HG02610 (cell line): ENCODE measurements around the gene RBFOX1.

Experiments used
- ATAC-seq: cut with Tn5 transposase; IDR thresholded peaks from one replicate; pipeline ENCODE4 v1.9.1; 2021; ENCODE audit warnings: mild to moderate bottlenecking, moderate library complexity; ENCODE audit not compliant: unreplicated experiment

RBFOX1 gene

DNA sequence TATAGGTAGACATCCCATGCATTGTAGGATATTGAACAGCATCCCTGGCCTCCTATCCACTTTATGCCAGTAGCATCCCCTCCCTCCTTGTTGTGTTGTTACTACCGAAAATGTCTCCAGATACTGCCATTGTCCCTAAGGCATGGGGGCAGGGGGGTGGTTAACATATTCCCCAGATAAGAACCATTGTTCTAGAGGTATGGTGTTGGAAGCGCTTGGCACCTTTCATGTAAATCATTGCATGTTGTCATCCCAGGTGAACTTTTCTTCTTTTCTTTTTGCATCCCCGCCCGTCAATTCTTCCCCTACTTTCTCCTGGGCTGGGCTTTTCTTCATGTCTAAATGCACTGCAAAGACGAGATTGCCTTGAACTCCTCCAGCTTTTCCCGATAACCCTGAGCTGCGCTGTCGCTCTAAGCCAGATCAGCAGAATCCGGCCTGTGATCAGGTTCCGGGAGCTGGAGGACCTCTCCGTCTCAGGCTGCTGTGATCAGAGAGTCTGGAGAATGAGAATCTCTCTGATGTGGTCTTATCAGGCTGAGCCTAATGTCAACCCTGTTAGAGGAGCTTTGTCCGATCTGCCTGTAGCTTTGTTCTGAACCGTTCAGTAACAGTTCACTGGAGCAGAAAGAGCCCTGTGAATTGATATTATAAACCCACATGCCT is 76.2 kb downstream of the RBFOX1 start:
- ATAC-seq: no peak

DNA sequence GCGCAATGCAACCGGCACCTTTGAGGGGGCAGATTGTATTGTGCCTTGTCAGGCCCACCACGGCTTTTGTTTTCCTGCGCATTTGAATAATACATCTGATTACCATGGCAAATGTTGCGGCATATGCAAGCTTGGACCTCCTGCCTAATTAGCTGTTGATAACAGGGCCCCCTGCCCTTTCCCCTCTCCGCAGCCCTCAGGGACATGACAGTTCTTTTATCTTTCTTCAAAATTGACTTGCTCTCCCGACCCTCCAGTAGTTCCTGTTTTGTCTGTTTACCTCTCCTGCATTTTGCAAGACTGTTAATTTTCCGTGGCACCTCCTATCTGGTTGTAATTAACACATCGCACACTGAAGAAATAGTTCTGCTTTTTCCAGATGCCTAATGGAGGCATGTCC is 86.8 kb downstream of the RBFOX1 start:
- no peak for ATAC-seq

DNA sequence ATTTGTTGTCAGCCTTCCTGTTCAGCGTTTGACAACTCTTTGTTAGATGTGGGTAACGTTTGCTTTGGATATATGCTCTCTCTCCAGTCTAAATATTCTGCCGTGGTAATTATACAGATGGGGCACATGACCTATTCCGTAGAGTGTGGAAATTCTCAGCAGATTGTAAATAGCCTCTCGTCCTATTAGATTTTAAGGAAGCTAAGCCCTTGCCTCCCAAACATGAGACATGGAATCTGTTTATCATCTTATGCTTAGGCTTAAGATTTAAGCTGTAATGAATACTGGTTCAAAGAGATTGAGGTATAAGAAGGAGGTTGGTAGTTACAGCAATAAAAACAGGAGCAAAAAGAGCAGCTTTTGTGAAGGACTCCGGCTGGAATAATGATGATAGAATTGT is 87.4 kb downstream of the RBFOX1 start:
- ATAC-seq: no peak

DNA sequence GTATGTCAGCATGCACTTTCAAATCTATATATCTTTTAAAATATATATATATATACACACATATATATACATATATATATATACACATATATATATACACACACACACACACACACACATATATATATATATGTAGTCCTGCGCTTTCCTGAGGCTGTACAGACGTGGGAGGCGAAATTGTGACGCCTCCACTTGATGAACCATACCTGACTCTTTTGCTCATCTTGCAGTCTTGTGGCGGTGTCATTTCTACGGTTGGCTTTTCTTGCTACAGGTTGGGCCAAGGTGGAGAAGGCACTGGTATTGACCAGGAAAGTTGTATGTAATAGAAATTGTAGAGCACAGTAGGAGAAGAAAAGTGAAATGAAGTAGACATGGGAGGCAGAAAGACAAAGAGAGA is 88.2 kb downstream of the RBFOX1 start:
- ATAC-seq: no peak

DNA sequence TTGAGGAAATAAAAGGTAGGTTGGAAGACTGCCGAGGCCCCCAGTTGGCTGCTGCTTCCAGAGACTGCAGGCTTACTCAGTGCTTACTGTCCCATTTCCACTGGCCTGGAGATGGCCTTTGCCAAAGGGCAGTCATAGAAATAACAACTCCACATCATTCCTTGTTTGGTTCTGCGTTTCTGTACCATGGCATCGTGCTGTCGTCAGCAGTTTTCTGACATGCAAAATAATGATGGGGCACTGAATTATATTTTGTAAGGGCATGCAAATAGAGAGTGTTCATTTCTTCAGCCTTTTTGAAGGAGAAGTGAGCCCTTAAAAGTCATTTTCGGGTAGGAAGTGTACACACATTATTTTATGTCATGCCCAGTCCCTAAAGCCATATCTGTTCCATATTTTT is 88.9 kb downstream of the RBFOX1 start:
- ATAC-seq: no peak

DNA sequence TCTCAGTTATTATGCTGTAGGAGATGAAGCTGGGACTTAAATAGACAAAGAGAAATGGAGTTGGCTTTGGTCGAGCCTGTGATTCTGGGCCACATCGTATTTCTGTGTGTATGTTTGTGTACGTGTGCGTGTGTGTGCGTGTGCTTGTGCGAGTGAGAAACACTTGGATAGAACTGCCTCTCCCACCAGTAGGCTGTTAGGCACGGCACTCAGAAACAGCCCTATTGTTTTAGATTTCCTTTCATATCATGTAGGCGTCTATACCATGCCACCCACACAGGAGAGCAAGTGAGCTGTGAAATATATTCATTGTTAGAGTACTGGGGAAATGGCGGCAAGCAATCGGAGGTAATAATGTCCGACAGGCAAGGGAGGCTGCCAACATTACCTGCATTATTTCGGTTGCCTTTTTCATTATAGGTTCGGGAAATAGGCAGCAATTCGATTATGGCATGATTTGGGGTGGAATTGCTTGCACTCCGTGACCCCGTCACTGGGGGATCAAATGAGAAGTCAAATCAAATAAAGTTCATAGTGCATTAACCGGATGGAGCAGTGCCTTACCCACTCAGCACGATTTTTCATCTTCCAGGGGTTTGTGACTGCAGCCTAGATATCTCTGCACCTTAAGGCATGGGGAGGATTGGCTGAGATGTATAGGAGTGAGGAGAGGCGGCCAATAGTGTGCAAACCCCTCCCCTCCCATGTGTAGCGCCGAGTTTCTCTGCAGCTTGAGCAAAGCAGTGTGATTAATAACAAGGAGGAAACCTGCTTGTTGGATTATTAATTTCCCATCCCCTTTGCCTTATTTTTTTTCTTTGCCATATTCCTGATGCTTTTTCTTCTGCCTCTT is 89.6 kb downstream of the RBFOX1 start:
- ATAC-seq: no peak

DNA sequence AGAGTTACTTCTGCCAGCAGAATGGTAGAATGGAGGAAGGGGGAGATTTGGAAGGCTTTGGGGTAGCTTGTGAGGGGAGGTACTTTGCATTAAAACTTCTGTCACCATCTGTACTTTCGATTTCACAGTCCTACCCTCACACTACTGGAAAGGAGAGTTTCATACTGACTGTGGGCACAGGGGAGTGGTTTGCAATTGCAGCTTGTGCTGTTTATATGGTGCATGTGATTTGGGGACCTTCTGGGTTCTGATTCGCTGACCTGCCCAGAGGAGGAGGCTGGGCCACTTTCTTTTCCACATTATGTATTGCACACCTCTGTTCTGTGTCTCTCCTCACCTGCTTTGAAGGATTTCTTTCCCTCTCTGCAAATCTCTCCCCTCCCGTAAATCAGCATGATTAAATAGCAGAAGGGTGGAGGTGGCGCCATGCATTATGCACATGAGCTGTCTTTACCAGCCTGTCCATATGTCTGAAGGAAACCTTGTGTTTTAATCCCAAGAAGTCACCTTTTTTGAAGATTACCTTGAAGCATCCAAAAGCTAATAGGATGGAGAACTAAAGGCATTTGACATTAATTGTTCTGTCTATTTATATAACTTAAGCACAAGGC is 90.9 kb downstream of the RBFOX1 start:
- ATAC-seq: no peak

DNA sequence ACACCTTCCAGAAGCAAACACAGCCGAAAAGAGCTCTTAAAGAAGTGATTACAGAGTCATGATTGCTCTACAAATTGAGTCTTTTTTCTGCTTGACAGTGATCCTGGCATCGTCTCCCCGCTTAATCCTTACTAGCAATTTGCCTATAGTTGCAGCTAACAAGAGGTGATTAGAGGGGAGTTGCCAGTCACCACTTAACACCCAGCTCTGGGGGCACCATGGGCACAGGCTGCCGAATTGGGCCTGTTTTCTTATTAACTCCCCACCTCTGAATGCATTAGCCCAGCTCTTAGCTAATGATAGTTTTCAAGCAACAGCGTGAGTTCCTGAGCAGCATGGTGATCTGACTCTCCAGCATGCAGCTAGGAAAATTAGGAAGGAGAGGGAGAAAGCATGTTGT is 93.5 kb downstream of the RBFOX1 start:
- ATAC-seq: no peak

DNA sequence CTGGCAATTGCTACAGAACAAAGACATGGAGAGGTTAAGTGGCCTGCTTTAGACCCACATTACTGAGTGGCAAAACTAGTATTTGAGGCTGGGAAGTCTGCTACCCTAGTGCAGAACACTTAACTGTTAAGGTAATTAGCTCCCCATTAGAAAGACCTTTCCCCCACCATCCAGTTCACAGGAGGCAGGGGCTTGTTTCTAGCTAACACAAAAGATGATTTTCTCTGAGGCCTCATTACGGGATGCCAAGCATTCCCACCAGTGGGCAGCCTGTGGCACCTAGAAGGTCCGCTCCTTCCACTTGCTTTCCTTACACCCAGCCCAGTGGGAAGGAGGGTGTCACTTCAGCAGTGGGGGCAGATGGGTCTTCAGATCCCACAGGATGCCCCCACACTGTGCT is 99.1 kb downstream of the RBFOX1 start:
- ATAC-seq: no peak

DNA sequence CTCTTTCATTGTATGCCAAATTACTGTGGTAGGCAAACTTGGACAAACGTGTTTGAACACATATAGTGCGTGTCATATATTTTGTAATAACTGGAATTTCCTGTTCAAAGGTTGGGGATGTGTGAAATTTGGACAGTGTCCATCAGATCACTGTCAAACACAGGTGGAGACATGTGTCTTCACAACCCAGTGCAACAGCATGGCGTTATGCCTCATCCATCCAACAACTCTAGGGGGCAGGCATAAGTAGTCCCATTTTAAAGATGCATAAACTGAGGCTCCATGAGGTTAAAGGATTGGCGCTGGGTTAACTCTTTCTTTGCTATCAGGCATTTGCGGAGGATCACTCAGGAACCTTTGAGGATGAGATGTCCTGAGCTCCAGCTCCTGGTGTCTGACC is 103.7 kb downstream of the RBFOX1 start:
- no peak for ATAC-seq

DNA sequence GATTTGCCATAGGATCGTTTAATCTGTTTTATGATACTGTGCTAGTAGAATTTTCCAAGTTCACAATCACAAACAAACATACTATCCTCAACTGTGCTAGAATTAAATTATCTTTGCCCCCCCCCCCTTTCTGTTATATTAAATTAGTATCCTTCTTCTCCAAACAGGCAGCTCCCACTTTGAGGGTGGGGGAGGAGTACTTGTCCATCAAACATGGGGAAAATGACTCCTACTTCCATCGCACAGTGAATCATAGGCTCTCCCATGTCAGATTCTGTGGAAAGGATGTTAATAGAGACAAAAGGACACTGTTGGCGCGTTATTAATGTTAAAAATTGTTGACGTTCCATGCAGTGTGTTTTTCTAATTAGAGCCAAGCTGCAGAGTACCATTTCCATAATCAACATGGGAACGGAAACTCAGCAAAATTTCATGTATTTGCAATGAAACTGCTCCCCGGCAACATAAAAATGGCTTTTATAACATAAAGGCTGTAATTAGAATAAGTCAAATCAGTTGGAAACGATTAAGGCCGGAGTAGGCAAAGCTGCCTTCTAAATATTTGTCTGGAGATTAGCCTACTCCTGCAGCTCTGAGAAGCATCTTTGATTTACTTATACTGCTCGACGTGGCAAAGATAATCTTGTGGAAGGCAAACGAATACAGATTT is 104.6 kb downstream of the RBFOX1 start:
- no peak for ATAC-seq

DNA sequence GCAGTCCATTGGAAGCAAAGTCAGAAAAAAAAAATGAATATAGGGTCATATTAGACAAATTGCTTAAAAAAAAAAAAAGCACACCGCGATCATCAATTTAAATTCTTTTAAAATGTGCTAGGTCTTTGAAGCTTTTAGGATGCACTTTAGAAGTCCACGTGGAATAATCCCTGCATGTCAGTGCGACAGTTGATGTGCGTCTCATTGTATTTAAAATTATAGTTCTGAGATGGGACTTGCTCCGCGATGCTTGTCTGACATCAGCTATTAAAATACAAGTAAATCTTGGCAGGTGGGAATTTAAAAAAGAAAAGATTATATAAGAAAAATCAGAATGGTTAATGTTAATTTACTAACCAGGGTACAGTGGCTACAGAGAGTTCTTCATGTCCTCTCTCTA is 105.2 kb downstream of the RBFOX1 start:
- no peak for ATAC-seq

DNA sequence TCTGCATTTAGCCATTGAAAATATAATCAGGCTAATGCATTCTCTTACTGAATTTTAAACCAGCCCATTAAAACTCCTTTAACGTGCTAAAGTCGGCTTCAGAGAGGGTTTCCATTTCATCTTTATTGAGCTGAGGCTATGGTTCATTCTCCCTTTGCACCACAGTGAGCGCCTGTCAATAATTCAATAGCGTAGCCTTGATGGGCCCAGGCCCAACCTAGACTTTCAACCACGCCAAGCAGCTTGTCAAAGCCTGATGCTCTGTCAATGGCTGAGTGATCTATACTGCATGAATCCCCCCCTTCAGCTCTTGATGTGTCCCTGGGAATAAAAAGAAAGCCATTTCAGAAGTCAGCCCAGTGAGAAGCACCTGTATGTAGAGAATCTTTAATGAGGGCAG is 106.0 kb downstream of the RBFOX1 start:
- no peak for ATAC-seq

DNA sequence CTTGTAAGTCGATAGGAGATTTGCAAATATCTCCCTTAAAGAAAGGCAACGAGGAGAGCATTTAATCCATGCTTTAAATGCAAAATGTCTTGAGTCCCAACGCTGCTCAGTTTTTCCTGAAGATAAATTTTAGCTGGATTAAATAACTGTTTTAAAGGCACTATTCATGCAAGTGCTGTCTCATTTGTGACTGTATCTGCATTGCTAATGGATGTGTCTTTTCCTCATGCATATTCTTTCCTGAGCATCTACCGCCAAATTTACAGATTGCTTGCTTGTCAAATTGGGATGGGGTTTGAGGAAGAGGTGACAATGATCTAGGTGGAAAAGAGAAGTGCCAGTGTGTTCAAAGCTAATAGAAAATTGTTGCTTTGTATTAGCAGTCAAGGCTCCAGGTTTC is 106.9 kb downstream of the RBFOX1 start:
- no peak for ATAC-seq

DNA sequence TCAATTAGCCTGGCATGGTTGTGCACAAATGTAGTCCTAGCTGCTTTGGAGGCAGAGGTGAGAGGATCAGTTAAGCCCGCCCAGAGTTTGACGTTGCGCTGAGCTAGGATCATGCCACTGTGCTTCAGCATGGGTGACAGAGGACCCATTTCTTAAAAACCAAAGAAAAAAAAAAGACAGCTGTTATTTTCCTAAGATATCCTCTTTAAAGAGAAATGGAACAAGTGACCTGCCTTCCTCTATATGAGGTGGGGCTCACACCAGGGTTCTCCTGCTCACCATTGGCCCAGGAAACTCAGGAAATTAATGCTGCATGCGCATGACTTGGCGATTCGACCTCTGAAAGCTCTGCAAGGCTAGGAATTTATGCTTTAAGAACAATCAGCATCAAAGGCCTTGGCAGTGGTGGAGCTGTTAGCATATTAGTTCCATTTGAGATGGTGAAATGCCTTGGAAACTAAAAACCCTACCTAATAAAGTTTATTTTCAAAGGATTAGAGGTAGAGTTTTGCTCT is 108.3 kb downstream of the RBFOX1 start:
- no peak for ATAC-seq

DNA sequence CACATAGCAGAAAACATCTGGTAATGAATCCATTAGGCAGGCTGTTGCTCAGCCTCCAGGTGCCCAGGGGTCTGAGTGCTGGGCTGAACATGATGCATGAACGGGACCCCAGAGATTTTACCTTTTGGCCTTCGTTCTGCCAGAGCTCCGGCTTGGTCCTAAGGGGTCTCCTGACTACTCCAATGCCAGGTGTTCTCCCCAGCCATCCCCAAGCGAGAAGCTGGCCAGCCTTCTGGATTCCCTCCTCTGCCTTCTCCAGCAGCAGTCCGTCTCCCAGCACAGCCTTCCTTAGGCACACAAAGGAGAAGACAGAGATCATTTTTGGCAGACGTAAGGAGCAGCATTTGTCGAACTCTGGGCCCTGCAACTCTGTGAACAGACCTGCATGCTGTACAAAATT is 109.4 kb downstream of the RBFOX1 start:
- ATAC-seq: no peak

DNA sequence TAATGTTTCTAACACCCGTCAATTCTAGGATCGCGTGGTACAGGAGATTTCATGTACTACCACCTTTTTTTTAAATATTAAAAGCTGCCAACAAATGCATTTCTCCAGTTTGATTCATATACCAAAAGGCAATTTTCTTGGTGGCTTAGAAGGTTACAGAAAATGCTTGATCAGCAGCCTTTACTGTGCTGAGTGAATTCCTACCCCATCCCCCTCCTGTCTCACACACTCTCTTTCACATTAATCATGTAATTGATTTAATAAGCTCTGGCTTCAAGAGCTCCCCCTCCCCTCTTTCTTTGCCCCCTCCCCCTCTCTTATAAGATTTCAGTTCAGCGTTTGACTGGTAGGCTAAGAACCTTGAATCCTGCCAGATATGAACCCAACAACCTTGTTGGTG is 110.5 kb downstream of the RBFOX1 start:
- no peak for ATAC-seq

DNA sequence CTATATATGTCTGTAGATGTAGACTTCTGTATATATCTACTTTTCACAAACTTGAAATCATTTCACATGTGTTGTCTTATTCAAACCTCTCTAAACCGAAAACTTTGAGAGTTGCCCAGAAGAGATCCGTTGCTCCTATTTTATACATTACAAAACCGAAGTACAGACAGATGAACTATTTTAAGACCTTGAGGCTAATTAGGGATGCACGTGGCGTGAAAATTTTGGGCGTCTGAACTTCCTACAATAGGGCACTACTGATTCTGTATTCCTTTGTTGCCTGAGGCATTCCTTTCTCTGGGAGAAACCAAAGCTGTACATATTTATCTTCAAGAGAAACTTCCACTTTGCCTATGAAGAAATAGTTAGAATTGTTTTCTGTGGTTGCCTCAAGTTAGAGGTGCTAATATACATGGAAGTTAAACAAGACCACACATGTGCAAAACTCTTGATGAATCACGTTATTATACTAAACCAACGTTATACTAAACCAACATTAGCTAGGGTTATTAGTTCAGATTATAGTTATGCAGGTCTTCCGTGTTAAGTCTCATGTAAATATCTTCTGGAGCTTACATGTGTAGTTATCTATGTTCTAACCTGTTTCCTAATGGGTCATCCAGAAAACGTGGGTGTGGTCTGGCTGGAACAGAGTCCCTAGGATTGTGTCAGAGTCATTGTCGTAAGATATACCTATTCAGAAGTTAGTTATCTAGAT is 111.2 kb downstream of the RBFOX1 start:
- ATAC-seq: no peak

DNA sequence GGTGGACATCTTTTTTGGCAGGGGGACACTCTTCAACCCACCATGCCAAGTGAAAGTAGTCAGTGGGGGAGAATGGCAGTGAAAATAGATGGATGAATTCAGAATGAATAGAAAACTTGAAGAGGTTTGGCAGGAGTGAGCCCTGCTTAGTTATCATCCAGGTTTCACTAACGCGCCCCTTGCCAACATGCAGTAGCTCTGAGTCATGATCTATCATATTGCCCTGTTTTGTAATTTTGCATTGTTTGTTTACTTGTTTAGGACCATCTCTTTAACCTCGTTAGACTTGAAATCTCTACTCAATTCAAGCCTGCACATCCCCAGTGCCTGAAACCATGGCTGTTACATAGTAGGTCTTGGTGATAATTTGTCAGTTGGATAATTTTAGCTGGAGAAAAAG is 116.7 kb downstream of the RBFOX1 start:
- ATAC-seq: no peak

DNA sequence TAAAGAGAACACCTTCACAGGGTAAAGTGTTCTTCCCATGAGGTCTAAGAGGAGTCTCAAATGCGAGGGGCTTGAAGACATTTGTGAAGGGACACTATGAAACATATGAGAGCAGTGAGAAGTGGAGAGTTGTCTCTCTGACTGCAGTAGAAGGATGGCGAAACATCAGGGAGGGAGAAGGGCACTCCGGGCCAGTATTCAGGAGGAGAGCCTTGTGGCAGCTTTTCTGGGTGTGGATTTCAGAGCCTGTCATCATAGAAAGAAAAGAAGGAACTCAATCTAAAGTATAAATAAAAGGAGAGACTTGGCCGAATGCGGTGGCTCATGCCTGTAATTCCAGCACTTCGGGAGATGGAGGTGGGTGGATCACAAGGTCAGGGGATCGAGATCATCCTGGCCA is 117.2 kb downstream of the RBFOX1 start:
- ATAC-seq: no peak

DNA sequence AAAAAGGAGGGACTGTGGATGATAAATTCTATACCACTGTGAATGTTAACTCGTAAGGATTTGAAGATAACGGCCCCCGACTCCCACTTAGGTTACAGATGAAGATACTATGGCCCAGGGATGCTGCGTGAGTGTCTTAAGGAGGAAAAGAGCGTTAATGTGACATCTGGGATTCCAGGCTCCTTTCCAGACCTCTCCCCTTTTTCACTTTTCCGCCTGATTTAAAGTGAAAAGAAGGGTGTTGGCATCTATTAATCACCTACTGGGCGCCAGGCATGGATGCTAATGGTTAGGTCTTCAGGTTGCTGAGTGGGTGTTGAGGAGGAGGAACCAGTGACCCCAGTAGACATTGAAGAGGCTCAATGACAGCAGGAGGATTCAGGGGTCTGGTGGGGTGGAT is 117.8 kb downstream of the RBFOX1 start:
- no peak for ATAC-seq
